Cardiac muscle cell (in vitro differentiated cells and primary cell): ENCODE results near the gene PDK3. TPM values are rescaled to one million over a fixed set of nuclear protein-coding genes. Genes with fewer than 3 reads are reported as not detected.

ENCODE experiments used
- DNase-seq, 2 donors: peaks; one replicate each; pipeline versions ENCODE4 v3.0.0 to v3.0.0-alpha.2; 2010 to 2017; ENCODE audit warnings: low read depth in 1 of 2, low spot score in 1 of 2
- H3K27ac ChIP-seq: fragments of 200-600 bp; sonication (generic); 2 replicates; pipeline ENCODE4 v1.5.1; 2016
- H3K27me3 ChIP-seq: fragments of 200-600 bp; sonication (generic); 2 replicates; pipeline ENCODE4 v1.6.0; 2016; ENCODE audit warnings: control low read depth
- H3K36me3 ChIP-seq: fragments of 200-600 bp; sonication (generic); 2 replicates; pipeline ENCODE4 v1.5.1; 2016; ENCODE audit warnings: control low read depth
- H3K4me1 ChIP-seq: fragments of 200-600 bp; sonication (generic); 2 replicates; pipeline ENCODE4 v1.8.1; 2017; ENCODE audit warnings: low read depth, mild to moderate bottlenecking, mixed run types
- H3K4me3 ChIP-seq: fragments of 200-600 bp; sonication (generic); 2 replicates; pipeline ENCODE4 v1.5.1; 2016; ENCODE audit warnings: mild to moderate bottlenecking
- H3K9me3 ChIP-seq: fragments of 200-600 bp; sonication (generic); 2 replicates; pipeline ENCODE4 v1.5.1; 2017; ENCODE audit warnings: low read depth, mild to moderate bottlenecking, control low read depth
- CTCF ChIP-seq: IDR thresholded peaks from 2 replicates; pipeline ENCODE4 v1.5.1; 2012; ENCODE audit warnings: low read depth, mild to moderate bottlenecking, low read length
- polyA plus RNA-seq: library from polyadenylated mRNA; unstranded; fragments of >200 nt; fragmentation: Nextera tagmentation; extraction: Ambion mirVana; gene quantifications from 2 replicates; pipeline ENCODE4 v1.2.1, GENCODE V29; 2016
- total RNA-seq: library from RNA; depleted of rRNA; stranded (reverse); fragments of >200 nt; gene quantifications from 2 replicates; pipeline ENCODE4 v1.2.3, GENCODE V29; 2016

PDK3 gene
- total and polyA plus RNA-seq, 2 experiments from 2014 or later = 60.0 to 65.3 TPM

GRCh38 chrX:24480400-24480865 lies 15.3 kb downstream of the PDK3 start:
- Histone ChIP-seq H3K27ac (no peak overlapping the region), H3K27me3 (no peaks in the 10 kb centered on the region), H3K4me1 (no peaks in the 10 kb centered on the region), H3K4me3 (no peak overlapping the region), H3K9me3 (no peaks in the 10 kb centered on the region), H3K36me3 (no peaks in the 10 kb centered on the region)
- DNase-seq = no peak
- TF ChIP-seq CTCF = no peak

GRCh38 chrX:24482823-24483415 lies 17.8 kb downstream of the PDK3 start:
- Histone ChIP-seq H3K4me3 (no peak overlapping the region), H3K4me1 (no peaks in the 10 kb centered on the region), H3K36me3 (no peaks in the 10 kb centered on the region), H3K27ac (no peak overlapping the region), H3K27me3 (no peaks in the 10 kb centered on the region), H3K9me3 (no peaks in the 10 kb centered on the region)
- no peak for TF ChIP-seq CTCF
- DNase-seq = no peak

- Histone ChIP-seq H3K36me3 (no peaks in the 10 kb centered on the region), H3K9me3 (no peaks in the 10 kb centered on the region), H3K27me3 (no peaks in the 10 kb centered on the region), H3K4me3 (no peak overlapping the region), H3K4me1 (no peaks in the 10 kb centered on the region), H3K27ac (no peak overlapping the region)
- TF ChIP-seq CTCF = no peak
- DNase-seq = no peak
Measured at GRCh38 chrX:24483596-24483995, 18.5 kb downstream of the PDK3 start.

- Histone ChIP-seq H3K9me3 (no peaks in the 10 kb centered on the region), H3K27me3 (no peaks in the 10 kb centered on the region), H3K4me1 (no peaks in the 10 kb centered on the region), H3K27ac (no peak overlapping the region), H3K4me3 (no peak overlapping the region), H3K36me3 (no peaks in the 10 kb centered on the region)
- TF ChIP-seq CTCF = no peak
- DNase-seq = no peak
Measured at GRCh38 chrX:24485323-24485722, 20.2 kb downstream of the PDK3 start.

GRCh38 chrX:24485976-24486680 lies 21.0 kb downstream of the PDK3 start:
- H3K27ac ChIP-seq = no peak overlapping the region
- no peak for DNase-seq
- H3K27me3 ChIP-seq = no peaks in the 10 kb centered on the region
- no peak for TF ChIP-seq CTCF
- H3K9me3 ChIP-seq = no peaks in the 10 kb centered on the region
- no peak overlapping the region for H3K4me3 ChIP-seq
- no peaks in the 10 kb centered on the region for H3K36me3 ChIP-seq
- H3K4me1 ChIP-seq = no peaks in the 10 kb centered on the region
